ENCODE data around the gene NOL6.
"Not testable (repeated sequence)": the region's sequence is repeated elsewhere in the genome, so short reads cannot be mapped to it uniquely, and the experiment has no call there.

NOL6 gene, protein sequence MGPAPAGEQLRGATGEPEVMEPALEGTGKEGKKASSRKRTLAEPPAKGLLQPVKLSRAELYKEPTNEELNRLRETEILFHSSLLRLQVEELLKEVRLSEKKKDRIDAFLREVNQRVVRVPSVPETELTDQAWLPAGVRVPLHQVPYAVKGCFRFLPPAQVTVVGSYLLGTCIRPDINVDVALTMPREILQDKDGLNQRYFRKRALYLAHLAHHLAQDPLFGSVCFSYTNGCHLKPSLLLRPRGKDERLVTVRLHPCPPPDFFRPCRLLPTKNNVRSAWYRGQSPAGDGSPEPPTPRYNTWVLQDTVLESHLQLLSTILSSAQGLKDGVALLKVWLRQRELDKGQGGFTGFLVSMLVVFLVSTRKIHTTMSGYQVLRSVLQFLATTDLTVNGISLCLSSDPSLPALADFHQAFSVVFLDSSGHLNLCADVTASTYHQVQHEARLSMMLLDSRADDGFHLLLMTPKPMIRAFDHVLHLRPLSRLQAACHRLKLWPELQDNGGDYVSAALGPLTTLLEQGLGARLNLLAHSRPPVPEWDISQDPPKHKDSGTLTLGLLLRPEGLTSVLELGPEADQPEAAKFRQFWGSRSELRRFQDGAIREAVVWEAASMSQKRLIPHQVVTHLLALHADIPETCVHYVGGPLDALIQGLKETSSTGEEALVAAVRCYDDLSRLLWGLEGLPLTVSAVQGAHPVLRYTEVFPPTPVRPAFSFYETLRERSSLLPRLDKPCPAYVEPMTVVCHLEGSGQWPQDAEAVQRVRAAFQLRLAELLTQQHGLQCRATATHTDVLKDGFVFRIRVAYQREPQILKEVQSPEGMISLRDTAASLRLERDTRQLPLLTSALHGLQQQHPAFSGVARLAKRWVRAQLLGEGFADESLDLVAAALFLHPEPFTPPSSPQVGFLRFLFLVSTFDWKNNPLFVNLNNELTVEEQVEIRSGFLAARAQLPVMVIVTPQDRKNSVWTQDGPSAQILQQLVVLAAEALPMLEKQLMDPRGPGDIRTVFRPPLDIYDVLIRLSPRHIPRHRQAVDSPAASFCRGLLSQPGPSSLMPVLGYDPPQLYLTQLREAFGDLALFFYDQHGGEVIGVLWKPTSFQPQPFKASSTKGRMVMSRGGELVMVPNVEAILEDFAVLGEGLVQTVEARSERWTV

DNA sequence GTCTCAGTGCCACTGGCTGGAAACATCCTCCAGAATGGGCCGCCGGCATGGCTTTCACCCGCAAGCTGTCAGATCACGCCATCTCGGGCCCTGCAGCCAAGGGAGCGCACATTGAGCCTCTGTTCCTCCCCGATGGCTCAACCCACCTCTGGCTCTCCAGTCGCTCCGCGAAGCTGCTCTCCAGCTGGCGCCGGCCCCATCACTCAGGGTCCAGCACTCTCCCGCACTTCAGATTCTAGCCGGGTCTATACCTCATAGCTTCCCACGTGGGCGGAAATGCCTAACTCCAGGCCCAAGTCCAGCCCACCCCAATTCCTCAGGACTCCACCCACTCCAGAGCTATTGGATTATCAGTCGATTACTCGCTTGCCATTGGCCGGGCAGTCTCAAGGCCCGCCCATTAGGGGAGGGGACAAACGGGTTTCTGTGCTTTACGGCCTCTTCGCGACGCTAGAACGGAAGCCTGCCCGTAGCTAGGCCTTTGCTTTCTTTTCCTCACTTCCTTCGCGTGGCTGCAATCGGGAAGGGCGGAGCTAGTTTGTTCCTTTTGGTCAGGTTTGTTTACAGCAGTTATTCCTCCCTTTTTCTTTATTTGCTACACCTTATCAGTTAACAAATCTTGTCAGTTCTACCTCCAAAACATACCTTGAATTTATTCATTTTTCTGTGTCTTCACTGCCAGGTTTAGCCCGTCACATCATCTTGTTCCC lies at the start of gene NOL6:
TSS of gene NOL6 (minus strand) at position 282 of the 710 bp plus-strand sequence. CDS start at position 200, 82 bp downstream.
- DNase-seq (ENCODE audit: low read depth), result peak; percentile 99

GRCh38 chr9:33521861-33522260 lies 48.1 kb upstream of the NOL6 start:
- not testable (repeated sequence) for DNase-seq (ENCODE audit: low read depth)

GRCh38 chr9:33517934-33518577 lies 44.3 kb upstream of the NOL6 start:
- DNase-seq (ENCODE audit: low read depth), result peak; percentile 63

- peak; percentile 60 for DNase-seq (ENCODE audit: low read depth)
Observed at GRCh38 chr9:33517373-33517772, 43.6 kb upstream of the NOL6 start.

DNA sequence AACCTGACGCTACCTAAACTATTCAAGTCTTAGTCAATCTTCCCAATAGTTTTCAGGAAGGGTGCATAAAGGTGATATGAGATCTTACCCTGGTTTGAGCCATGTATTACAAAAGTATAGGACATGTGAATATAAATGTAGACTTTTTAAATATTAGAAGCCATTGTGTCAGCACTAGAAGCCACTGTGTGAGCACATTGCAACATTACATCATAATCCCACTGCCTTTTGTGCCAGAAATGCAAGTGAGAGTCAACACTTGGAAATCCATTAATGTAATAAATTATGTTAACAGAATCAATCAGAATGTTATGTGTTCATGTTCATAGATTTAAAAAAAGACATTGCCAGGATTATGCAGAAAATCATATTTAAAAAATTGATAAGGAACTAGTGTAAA lies 42.7 kb upstream of the NOL6 start:
- not testable (repeated sequence) for DNase-seq (ENCODE audit: low read depth)

GRCh38 chr9:33515342-33515995 lies 41.7 kb upstream of the NOL6 start:
- DNase-seq (ENCODE audit: low read depth), result not testable (repeated sequence)

DNA sequence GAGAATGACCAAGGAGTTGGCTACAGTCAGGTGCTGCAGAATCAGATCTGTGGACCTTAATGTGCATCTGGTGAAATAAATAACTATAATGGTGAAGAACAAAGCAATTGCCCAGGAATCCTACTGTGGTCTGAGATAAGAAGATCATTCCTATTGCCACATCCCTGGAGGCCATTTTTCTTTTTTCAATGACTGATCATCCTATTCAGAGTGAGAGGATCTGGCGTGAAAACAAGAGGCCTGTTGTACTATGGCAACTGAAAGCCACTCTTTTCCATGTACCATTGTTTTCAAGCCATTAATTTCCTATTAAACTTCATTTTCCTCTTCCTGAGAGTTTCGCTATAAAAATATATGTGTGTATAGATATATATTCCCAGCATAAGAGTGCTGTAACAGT lies 38.8 kb upstream of the NOL6 start:
- DNase-seq (ENCODE audit: low read depth), result not testable (repeated sequence)

GRCh38 chr9:33511184-33511517 lies 37.4 kb upstream of the NOL6 start:
- not testable (repeated sequence) for DNase-seq (ENCODE audit: low read depth)

GRCh38 chr9:33510262-33511183 lies 36.8 kb upstream of the NOL6 start:
- peak; percentile 62 for DNase-seq (ENCODE audit: low read depth)

DNA sequence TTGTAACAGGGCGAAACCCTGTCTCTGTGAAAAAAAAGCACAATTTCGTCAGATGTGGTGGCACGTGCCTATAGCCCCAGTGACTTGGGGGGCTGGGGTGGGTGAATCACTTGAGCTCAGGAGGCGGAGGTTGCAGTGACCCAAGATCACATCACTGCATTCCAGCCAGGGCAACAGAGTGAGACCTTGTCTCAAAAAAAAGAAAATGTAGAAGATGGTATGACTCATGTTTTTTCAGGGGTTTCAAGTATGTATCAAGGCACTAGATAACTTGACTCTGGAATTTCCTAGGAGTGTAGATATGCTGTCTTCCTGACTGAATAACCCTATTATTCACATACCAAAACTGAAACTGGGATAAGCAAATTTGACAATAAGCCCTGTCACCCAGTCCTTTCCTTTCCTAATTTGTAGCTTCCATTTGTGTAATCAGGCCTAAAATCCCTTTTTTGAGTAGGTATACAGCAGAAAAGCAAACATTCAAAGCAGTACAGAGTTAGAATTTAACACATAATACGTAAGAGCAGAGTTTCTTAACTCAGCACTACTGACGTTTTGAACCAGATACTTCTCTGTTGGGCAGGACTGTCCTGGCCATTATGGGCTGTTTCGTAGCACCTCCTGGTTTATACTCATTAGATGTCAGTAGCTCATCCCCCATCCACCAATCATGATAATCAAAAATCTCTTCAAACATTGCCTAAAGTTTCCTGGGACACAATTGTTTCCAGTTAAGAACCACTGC lies 33.1 kb upstream of the NOL6 start:
- peak; percentile 90 for DNase-seq (ENCODE audit: low read depth)

GRCh38 chr9:33498387-33498786 lies 24.7 kb upstream of the NOL6 start:
- no peak for DNase-seq (ENCODE audit: low read depth)

- not testable (repeated sequence) for DNase-seq (ENCODE audit: low read depth)
Observed at GRCh38 chr9:33493819-33494218, 20.1 kb upstream of the NOL6 start.

DNA sequence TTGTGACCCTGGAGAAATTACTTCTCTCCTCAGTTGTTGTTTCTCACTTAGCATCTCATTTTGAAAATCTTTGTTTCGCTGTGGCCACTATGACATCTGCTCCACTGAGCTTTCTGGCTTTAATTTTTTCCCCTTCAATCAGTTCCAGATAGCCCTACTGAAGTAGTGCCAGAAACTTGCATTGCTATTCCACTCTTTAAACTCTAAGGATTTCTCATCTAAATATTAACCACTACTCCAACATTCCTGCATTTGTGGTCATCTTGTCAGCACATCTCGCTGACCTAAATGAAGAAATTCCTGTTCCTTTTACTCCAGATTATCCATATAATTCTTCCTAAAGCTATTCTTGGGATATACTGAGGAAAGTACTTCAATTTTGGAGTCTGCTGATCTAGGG lies 15.3 kb upstream of the NOL6 start:
- peak; percentile 83 for DNase-seq (ENCODE audit: low read depth)

- DNase-seq (ENCODE audit: low read depth), result not testable (repeated sequence)
Observed at GRCh38 chr9:33485312-33485711, 11.6 kb upstream of the NOL6 start.

GRCh38 chr9:33480976-33481375 lies 7.3 kb upstream of the NOL6 start:
- DNase-seq (ENCODE audit: low read depth), result no peak

DNA sequence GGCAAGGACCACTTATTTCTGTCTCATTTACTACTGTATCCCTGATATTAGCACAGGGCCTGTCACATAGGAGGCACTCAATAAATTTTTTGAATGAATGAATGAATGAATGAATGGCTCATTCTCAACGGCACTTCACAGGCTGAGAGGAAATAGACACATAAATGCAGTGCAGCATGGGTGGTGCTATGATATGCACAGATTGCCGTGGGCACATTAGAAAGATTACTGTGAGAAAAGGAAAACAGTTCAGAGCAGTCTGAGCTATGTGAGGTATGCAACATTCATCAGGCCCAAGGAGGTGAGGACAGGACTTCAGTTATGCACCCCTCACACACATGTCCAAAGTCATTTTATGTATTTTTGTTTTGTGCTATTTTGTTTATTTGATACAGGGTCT lies 6.4 kb upstream of the NOL6 start:
- DNase-seq (ENCODE audit: low read depth), result no peak

- DNase-seq (ENCODE audit: low read depth), result no peak
Observed at GRCh38 chr9:33476503-33476902, 2.8 kb upstream of the NOL6 start.

- DNase-seq (ENCODE audit: low read depth), result no peak
Observed at GRCh38 chr9:33475357-33475756, 1.6 kb upstream of the NOL6 start.
